Muscle layer of duodenum (tissue), 2 donors: ENCODE results near the gene CDC26.
"Not testable (repeated sequence)": the region's sequence is repeated elsewhere in the genome, so short reads cannot be mapped to it uniquely, and the experiment has no call there.

Experiments
- H3K27ac ChIP-seq: one replicate; pipeline ENCODE4 v1.7.0; 2013; ENCODE audit warnings: mild to moderate bottlenecking, low read length
- H3K27me3 ChIP-seq: one replicate; pipeline ENCODE4 v1.7.0; 2013; ENCODE audit warnings: low read depth, mild to moderate bottlenecking, control low read depth, low read length
- H3K36me3 ChIP-seq, 2 donors: one replicate each; pipeline ENCODE4 v1.7.0; 2013; ENCODE audit warnings: low read length in 2 of 2, control low read depth in 1 of 2, mild to moderate bottlenecking in 1 of 2; ENCODE audit not compliant: insufficient read depth in 2 of 2, control insufficient read depth in 1 of 2
- H3K4me1 ChIP-seq, 2 donors: one replicate each; pipeline ENCODE4 v1.7.0; 2013; ENCODE audit warnings: low read length in 2 of 2, mild to moderate bottlenecking in 2 of 2, control low read depth in 1 of 2, moderate library complexity in 1 of 2; ENCODE audit not compliant: insufficient read depth in 2 of 2, control insufficient read depth in 1 of 2
- H3K4me3 ChIP-seq, 2 donors: one replicate each; pipeline ENCODE4 v1.7.0; 2013; ENCODE audit warnings: low read length in 2 of 2, low read depth in 1 of 2, mild to moderate bottlenecking in 1 of 2
- H3K9me3 ChIP-seq, 2 donors: one replicate each; pipeline ENCODE4 v1.7.0; 2013; ENCODE audit warnings: low read length in 2 of 2, control low read depth in 1 of 2, mild to moderate bottlenecking in 1 of 2; ENCODE audit not compliant: control insufficient read depth in 1 of 2
- donor health status: healthy.

CDC26 gene

DNA sequence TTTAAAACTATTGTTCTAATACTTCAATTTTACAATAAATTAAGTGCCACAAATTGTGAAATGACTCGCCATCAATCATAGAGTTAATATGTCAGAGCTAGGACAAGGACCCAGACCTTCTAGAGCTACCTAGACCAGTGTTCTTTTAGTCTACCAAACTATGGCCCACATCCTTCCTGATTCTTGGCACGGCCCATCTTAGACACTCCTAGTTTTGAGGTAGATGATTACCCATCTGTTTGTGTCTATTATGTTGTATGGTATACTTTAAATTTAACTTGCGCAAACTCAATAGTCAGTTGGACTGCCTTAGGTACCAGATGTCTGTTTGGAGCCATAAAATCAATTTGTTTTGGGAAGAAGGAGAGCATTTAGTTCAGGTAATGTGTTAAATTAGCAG, 17.5 kb downstream of the CDC26 start:
- Histone ChIP-seq H3K27me3 (no peaks in the 10 kb centered on the region), H3K9me3 (no peaks in the 10 kb centered on the region), H3K4me1 (no peaks in the 10 kb centered on the region), H3K36me3 (peaks cover 17 to 40% of the 10 kb centered on the region in 2 donors), H3K4me3 (no peak overlapping the region), H3K27ac (no peak overlapping the region)

GRCh38 chr9:113255438-113255837, 19.9 kb downstream of the CDC26 start:
- no peaks in the 10 kb centered on the region for H3K27me3 ChIP-seq
- H3K9me3 ChIP-seq = no peaks in the 10 kb centered on the region
- no peak overlapping the region for H3K27ac ChIP-seq
- no peaks in the 10 kb centered on the region for H3K4me1 ChIP-seq
- H3K4me3 ChIP-seq = no peak overlapping the region
- peaks cover 13 to 32% of the 10 kb centered on the region in 2 donors for H3K36me3 ChIP-seq

DNA sequence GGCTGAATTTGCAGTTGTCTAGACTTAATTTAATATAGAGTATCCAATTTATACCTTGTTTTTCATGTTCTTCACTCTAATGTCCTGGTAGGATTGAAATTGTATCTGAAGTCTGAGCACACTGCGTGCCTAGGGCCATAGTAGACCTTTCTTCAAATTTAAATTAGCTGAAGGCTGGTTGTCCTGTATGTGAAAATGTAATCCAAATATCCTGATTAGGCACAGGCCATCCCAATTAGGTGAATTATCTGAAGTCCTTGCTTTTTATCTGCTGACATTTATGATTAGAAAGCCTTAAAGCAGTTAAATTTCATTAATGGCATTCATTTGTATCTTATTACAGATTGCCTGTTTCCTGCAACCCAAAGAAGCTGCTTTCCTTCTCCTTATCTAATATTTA, 20.4 kb downstream of the CDC26 start:
- Histone ChIP-seq H3K27ac (no peak overlapping the region), H3K4me3 (no peak overlapping the region), H3K36me3 (peaks cover 9 to 28% of the 10 kb centered on the region in 2 donors), H3K4me1 (no peaks in the 10 kb centered on the region), H3K9me3 (no peaks in the 10 kb centered on the region), H3K27me3 (no peaks in the 10 kb centered on the region)

DNA sequence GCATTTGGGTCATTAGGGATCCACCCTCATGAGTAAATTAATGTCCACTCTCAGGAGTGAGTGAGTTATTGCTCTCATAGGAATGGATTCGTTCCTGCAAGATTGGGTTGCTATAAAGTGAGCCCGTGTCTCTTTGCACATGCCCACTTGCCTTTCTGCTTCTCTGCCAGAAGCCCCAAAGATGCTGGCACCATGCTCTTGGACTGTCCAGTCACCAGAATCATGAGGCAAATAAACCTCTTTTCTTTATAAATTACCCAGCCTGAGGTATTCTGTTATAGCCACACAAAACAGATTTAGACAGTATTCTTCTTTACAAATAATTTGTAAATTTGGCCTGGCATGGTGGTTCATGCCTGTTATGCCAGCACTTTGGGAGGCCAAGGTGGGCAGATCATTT, 24.6 kb downstream of the CDC26 start:
- Histone ChIP-seq H3K9me3 (no peaks in the 10 kb centered on the region), H3K4me3 (no peak overlapping the region), H3K27ac (no peak overlapping the region), H3K4me1 (no peaks in the 10 kb centered on the region), H3K36me3 (no peaks in the 10 kb centered on the region), H3K27me3 (no peaks in the 10 kb centered on the region)

- H3K4me1 ChIP-seq, H3K4me3 ChIP-seq, H3K36me3 ChIP-seq, H3K27me3 ChIP-seq, H3K27ac ChIP-seq, H3K9me3 ChIP-seq: not testable (repeated sequence)
Measured at GRCh38 chr9:113249661-113250060, 25.7 kb downstream of the CDC26 start.

DNA sequence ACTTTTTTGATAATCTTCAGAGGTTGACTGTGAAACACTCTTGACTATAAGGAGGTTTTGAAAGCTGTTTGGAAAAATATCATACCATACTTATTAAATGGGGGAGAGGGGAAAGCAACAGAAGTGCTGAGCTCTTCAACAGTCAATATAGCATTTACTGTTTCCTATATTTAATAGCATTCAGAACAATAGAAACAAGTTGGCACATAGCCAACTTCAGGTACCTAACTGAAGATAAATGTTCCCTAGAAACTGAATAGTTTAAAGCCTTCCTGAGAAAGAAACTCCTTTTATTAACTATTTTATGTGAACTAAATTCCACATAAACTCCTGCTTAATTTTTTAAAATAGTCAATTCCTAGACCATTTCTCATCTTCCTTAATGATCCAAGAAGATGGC, 27.7 kb downstream of the CDC26 start:
- H3K27me3 ChIP-seq = no peaks in the 10 kb centered on the region
- H3K36me3 ChIP-seq = no peaks in the 10 kb centered on the region
- no peak overlapping the region for H3K4me3 ChIP-seq
- H3K9me3 ChIP-seq = no peaks in the 10 kb centered on the region
- H3K4me1 ChIP-seq = no peaks in the 10 kb centered on the region
- H3K27ac ChIP-seq = no peak overlapping the region

GRCh38 chr9:113246928-113247327, 28.4 kb downstream of the CDC26 start:
- Histone ChIP-seq H3K27me3 (no peaks in the 10 kb centered on the region), H3K27ac (no peak overlapping the region), H3K36me3 (no peaks in the 10 kb centered on the region), H3K9me3 (no peaks in the 10 kb centered on the region), H3K4me3 (no peak overlapping the region), H3K4me1 (no peaks in the 10 kb centered on the region)

- Histone ChIP-seq H3K9me3 (no peaks in the 10 kb centered on the region), H3K4me3 (no peak overlapping the region), H3K27ac (no peak overlapping the region), H3K36me3 (no peaks in the 10 kb centered on the region), H3K4me1 (no peaks in the 10 kb centered on the region), H3K27me3 (no peaks in the 10 kb centered on the region)
Measured at GRCh38 chr9:113245894-113246293, 29.5 kb downstream of the CDC26 start.

GRCh38 chr9:113244556-113244955, 30.8 kb downstream of the CDC26 start:
- no peak overlapping the region for H3K4me3 ChIP-seq
- no peaks in the 10 kb centered on the region for H3K36me3 ChIP-seq
- no peaks in the 10 kb centered on the region for H3K4me1 ChIP-seq
- H3K9me3 ChIP-seq = no peaks in the 10 kb centered on the region
- no peak overlapping the region for H3K27ac ChIP-seq
- no peaks in the 10 kb centered on the region for H3K27me3 ChIP-seq

DNA sequence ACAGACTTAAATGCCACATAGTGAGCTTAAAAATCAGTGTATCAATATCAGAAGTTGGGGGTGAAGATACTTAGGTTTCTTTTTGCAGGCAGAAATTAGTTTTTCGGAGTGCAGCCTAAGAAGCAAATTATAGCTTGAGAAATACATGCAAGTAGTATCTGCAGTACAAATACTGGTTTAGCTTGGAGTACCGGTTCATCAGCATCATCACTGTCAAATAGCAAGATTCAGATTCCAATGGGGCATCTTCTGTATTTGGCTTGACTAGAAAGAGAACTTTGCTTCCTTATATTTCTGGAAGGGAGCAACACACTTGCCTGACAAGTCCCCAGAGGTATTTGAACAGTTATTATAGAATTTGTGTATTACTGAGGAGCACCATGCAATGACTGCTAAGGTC, 34.2 kb downstream of the CDC26 start:
- Histone ChIP-seq H3K36me3 (no peaks in the 10 kb centered on the region), H3K4me1 (no peaks in the 10 kb centered on the region), H3K9me3 (no peaks in the 10 kb centered on the region), H3K27me3 (no peaks in the 10 kb centered on the region), H3K27ac (no peak overlapping the region), H3K4me3 (no peak overlapping the region)

GRCh38 chr9:113238859-113239232, 36.5 kb downstream of the CDC26 start:
- H3K27ac ChIP-seq = no peak overlapping the region
- no peaks in the 10 kb centered on the region for H3K9me3 ChIP-seq
- H3K27me3 ChIP-seq = no peaks in the 10 kb centered on the region
- no peaks in the 10 kb centered on the region for H3K4me1 ChIP-seq
- no peaks in the 10 kb centered on the region for H3K36me3 ChIP-seq
- H3K4me3 ChIP-seq = no peak overlapping the region

- Histone ChIP-seq H3K27me3 (no peaks in the 10 kb centered on the region), H3K4me3 (no peak overlapping the region), H3K36me3 (no peaks in the 10 kb centered on the region), H3K9me3 (no peaks in the 10 kb centered on the region), H3K27ac (no peak overlapping the region), H3K4me1 (peaks cover 0 to 3% of the 10 kb centered on the region in 2 donors)
Measured at GRCh38 chr9:113238202-113238858, 37.0 kb downstream of the CDC26 start.
